ENCODE measurements around the gene KCNIP1. TPM values are rescaled to one million over a fixed set of nuclear protein-coding genes. Genes with fewer than 3 reads are reported as not detected.

Gene KCNIP1
- total RNA-seq, 1 donor from 2014 or later: not detected

DNA sequence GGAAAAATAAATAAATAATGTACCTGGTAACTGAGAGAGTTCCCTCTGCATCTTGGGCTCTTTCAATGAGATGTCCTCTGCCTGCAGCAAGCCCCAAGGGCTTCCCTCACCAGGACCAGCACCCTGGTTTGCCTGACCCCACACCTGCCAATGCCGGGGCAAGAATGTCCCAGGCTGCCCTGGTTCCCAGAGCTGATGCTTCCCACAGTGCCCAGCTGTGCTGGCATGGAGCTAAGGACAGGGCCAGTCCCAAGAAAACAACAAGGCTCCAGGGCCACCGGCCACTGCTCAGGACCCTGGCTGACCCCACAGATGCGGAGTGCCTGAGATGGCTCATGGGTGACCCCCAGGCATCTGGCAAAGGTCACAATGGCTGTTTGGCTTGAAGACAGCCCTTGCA lies 123.5 kb downstream of the KCNIP1 start:
- Histone ChIP-seq H3K9me3 (no peaks in the 10 kb centered on the region), H3K4me3 (no peak overlapping the region), H3K4me1 (peaks cover 3% of the 10 kb centered on the region), H3K36me3 (no peaks in the 10 kb centered on the region), H3K27me3 (no peaks in the 10 kb centered on the region), H3K27ac (no peak overlapping the region)
- DNase-seq (ENCODE audit: extremely low spot score in 2 of 2): no peak
- TF ChIP-seq POLR2AphosphoS5 (IDR thresholded peaks at IDR 0.05; ENCODE audit: insufficient read depth in 1 of 2, low read depth in 1 of 2) (no peak), CTCF (IDR thresholded peaks at IDR 0.05) (no peak), POLR2A (IDR thresholded peaks at IDR 0.05) (no peak)
- intact Hi-C loops (cut with DNase I): loop anchor here (5.0 kb wide), 1 partner anchor 190 kb away; no protein-coding TSS in a partner anchor

DNA sequence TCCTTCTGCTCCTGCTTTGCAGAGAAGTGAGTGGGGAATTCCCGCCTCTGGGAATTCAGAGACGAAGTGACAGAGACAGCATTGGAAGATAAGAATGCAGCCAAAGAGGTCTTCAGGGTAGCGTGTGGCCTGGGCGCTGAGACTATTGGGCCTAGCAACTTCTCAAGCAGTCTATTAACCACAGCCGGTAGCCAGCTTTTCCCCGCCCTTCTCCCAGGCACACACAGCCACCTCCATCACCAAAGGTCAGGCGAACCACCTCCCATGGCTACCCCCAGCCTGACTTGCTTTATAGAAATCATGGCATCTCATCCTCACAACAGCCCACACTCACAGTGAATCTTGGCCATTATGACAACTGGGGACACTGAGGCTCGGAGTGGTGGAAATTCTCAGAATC lies 124.2 kb downstream of the KCNIP1 start:
- intact Hi-C loops (cut with DNase I): loop anchor here (5.0 kb wide), 1 partner anchor 191 kb away; no protein-coding TSS in a partner anchor
- H3K4me3 ChIP-seq: no peak overlapping the region
- DNase-seq (ENCODE audit: extremely low spot score in 2 of 2): no peak
- no peaks in the 10 kb centered on the region for H3K27me3 ChIP-seq
- H3K36me3 ChIP-seq: no peaks in the 10 kb centered on the region
- no peaks in the 10 kb centered on the region for H3K9me3 ChIP-seq
- H3K27ac ChIP-seq: no peak overlapping the region
- no peak for TF ChIP-seq POLR2AphosphoS5 (IDR thresholded peaks at IDR 0.05; ENCODE audit: insufficient read depth in 1 of 2, low read depth in 1 of 2)
- no peak for TF ChIP-seq CTCF (IDR thresholded peaks at IDR 0.05)
- no peak for TF ChIP-seq POLR2A (IDR thresholded peaks at IDR 0.05)
- H3K4me1 ChIP-seq: peaks cover 11% of the 10 kb centered on the region

- Histone ChIP-seq H3K27ac (no peak overlapping the region), H3K36me3 (no peaks in the 10 kb centered on the region), H3K4me1 (peaks cover 17% of the 10 kb centered on the region), H3K4me3 (no peak overlapping the region), H3K9me3 (no peaks in the 10 kb centered on the region), H3K27me3 (no peaks in the 10 kb centered on the region)
- TF ChIP-seq POLR2AphosphoS5 (IDR thresholded peaks at IDR 0.05; ENCODE audit: insufficient read depth in 1 of 2, low read depth in 1 of 2) (no peak), CTCF (IDR thresholded peaks at IDR 0.05) (no peak), POLR2A (IDR thresholded peaks at IDR 0.05) (no peak)
- no peak for DNase-seq (ENCODE audit: extremely low spot score in 2 of 2)
- intact Hi-C loops (cut with DNase I): loop anchor here (5.0 kb wide), 1 partner anchor 192 kb away; no protein-coding TSS in a partner anchor
Measured at GRCh38 chr5:170628691-170629565, 125.1 kb downstream of the KCNIP1 start.

- TF ChIP-seq CTCF (IDR thresholded peaks at IDR 0.05): no peak
- no peak for TF ChIP-seq POLR2A (IDR thresholded peaks at IDR 0.05)
- TF ChIP-seq POLR2AphosphoS5 (IDR thresholded peaks at IDR 0.05; ENCODE audit: insufficient read depth in 1 of 2, low read depth in 1 of 2): no peak
- Histone ChIP-seq H3K27ac (no peak overlapping the region), H3K36me3 (no peaks in the 10 kb centered on the region), H3K9me3 (no peaks in the 10 kb centered on the region), H3K27me3 (no peaks in the 10 kb centered on the region), H3K4me1 (peaks cover 24% of the 10 kb centered on the region), H3K4me3 (no peak overlapping the region)
- no peak for DNase-seq (ENCODE audit: extremely low spot score in 2 of 2)
- intact Hi-C loops (cut with DNase I): loop anchor here (5.0 kb wide), 1 partner anchor 192 kb away; no protein-coding TSS in a partner anchor
Measured at GRCh38 chr5:170629566-170630175, 125.9 kb downstream of the KCNIP1 start.
